Measurements from ENCODE around the gene RARS2.
"Not testable (repeated sequence)": the region's sequence is repeated elsewhere in the genome, so short reads cannot be mapped to it uniquely, and the experiment has no call there.

Gene RARS2, protein sequence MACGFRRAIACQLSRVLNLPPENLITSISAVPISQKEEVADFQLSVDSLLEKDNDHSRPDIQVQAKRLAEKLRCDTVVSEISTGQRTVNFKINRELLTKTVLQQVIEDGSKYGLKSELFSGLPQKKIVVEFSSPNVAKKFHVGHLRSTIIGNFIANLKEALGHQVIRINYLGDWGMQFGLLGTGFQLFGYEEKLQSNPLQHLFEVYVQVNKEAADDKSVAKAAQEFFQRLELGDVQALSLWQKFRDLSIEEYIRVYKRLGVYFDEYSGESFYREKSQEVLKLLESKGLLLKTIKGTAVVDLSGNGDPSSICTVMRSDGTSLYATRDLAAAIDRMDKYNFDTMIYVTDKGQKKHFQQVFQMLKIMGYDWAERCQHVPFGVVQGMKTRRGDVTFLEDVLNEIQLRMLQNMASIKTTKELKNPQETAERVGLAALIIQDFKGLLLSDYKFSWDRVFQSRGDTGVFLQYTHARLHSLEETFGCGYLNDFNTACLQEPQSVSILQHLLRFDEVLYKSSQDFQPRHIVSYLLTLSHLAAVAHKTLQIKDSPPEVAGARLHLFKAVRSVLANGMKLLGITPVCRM

DNA sequence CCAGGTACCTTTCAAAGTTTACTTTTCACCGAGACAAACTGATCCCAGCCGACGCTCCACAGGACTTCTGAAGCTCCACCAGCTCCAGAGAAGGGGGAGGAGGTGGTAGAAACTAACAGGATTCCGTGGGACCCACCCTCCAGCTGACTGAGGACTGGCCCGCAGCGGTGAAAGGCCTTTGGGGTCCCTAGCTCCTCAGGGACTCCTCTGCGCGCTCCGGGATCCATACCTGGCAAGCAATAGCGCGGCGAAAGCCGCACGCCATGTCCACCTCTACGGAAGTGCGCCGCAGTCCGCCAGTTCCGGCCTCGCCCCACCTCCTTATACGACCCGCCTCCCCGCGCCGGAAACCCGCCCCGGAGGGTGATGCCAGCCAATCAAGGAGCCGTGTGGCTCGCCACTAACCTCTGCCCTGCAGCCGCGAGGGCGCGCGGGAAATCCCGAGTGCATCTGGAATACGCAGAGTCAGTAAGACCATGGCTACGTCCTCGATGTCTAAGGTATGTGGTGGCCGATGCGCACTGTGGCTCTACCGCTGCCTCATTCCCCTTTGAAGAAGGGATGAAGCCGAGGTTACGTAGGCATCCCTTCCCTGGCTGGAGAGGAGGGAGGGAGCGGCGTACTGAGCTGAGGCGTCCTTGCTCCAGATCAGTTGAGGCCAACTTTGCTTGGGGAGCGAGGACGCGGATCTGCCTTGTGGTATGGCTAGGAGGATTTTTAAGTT lies at the start of gene RARS2, which contains the start of gene ORC3:
TSS of gene RARS2 (minus strand) at position 295 of the 724 bp plus-strand sequence. CDS start at position 265, 30 bp downstream.
TSS of gene ORC3 (plus strand) at position 443 of the 724 bp plus-strand sequence. CDS start at position 477, 34 bp downstream.
- peak; percentile 93 for DNase-seq (ENCODE audit: low read depth)

DNA sequence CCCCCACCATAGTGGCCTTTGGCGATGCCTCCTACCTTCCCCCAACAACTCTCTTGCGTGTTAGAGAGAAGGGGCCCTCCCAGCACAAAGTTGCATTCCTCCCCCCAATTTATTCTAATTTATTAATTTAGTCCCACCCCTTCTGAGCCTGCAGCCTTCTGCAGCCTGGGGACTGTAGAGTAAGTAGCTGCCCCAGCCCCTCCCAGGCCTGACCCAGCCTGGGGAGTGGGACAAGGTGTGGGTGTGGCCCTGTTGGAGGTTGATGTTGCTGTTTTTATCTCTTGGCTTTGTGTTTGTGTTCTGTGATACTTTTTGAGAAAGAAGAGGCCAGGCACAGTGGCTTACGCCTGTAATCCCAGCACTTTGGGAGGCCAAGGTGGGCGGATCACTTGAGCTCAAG lies 49.6 kb upstream of the RARS2 start:
- no peak for DNase-seq (ENCODE audit: low read depth)

DNA sequence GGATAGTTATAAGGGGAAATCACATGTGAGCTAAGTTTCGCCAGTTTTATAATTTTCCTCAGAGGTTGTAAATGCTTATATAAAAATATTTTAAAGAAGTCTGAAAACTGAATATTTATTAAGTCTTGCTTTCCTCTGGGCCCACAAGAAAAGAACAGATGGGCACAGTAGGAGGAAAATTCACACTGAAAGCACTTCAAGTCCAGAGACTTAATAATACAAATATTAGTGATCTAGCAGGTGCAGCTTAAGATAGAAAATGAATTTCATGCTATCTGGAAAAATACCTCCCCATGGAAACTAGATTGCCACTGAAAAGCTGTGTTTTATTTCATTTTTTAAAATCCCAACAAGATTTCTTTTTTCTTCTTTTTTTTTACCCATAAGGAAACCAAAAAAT lies 47.3 kb upstream of the RARS2 start:
- no peak for DNase-seq (ENCODE audit: low read depth)

DNA sequence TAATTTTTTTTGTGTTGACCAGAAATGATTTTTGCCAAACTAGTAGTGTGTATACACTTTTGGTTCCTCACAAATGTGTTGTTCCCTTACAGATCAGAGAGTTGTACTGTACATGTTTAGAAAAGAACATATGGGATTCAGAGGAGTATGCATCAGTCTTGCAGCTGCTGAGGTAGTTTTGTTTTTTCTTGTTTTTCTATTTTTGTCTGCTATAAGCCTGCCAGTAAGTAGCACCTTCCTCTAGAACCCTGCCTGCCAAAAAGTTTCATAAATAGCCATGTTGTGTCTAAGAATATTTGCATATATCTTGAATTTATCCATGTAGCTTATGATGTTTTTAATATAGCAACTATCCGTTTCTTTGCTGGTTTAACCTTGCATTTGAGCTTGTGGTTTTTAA lies 46.5 kb upstream of the RARS2 start:
- no peak for DNase-seq (ENCODE audit: low read depth)

DNA sequence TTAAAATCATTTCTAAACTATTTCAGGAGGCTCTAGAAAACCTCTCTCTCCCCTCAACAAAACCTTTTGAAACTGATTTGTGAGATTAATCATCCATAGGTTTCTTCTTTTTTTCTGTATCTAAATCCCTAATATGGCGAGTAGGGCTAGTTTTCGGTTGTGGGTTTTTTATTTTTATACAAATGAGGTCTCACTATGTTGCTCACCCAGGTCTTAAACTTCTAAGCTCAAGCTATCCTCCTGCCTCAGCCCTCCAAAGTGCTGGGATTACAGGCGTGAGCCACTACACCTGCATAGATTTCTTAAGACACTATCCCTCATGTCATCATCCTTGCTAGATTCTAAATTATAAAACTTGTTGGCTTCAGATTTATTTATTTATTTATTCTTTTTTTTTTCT lies 44.1 kb upstream of the RARS2 start:
- no peak for DNase-seq (ENCODE audit: low read depth)

DNA sequence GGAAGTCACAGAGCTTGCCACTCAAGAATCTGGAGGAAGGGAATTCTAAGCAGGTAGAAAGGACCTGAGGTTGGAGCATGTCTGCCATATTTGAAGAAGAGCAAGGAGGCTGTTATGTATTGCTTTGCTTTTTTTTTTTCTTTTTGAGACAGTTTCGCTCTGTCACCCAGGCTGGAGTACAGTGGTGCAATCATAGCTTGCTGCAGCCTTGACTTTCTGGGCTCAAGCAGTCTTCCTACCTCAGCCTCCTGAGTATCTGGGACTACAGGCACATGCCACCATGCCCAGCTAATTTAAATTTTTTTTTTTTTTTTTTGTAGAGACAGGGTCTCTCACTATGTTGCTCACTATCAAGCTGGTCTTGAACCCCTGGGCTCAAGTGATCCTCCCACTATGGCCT lies 41.0 kb upstream of the RARS2 start:
- DNase-seq (ENCODE audit: low read depth), result no peak

DNA sequence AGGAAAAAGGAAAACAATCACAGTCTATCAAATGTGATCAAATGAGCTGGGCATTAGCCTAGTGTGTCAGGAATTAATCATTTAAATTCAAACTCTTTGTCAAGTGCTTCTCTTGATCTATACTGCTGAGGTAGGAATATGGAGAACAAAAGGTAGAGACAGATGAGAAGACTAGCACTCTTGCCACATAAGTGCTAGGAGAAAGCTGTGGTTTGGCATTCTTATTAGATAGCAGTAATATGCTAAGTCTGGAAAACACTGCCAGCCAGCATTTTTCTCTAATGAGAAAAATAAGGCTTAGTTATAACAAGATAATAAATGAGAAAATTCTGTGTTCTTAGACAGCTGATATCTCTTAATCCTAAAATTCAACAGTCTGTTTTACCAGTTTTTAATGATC lies 39.1 kb upstream of the RARS2 start:
- no peak for DNase-seq (ENCODE audit: low read depth)

DNA sequence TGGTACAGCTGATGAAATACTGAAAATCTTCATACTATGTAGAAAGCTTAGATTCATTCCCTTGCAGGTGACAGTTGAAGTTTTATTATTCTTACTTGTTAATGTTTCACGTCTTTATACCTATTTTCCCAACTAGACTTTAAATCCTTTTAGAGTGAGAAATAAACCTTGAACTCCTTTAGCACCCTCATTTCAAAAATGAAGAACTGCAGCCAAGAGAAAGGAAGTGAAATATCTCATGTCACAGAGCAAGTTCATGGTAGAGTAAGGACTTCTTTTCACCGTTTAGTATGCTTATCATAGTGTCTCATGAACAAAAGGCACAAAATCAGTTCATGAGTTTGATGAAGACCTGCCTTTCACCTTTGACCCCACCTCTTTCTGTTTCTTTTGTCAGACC lies 38.6 kb upstream of the RARS2 start:
- no peak for DNase-seq (ENCODE audit: low read depth)

DNA sequence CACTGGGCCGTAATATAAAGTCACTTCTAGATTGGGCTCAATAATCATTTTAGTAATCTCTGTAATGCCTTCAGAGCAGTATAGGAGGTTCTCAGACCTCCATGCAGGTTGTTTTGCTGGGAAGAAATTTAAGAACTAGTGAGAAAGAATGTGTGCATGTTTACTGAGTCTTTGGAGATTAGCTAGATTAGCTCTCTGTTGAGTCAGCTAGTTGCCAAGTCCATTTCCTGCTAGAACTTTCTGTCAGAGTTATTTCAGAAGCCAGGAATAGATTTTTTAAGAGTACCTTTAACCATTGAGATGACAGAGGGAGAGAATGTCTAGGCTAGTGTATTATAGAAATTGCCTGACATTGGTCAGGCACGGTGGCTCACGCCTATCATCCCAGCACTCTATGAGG lies 33.5 kb upstream of the RARS2 start:
- no peak for DNase-seq (ENCODE audit: low read depth)

DNA sequence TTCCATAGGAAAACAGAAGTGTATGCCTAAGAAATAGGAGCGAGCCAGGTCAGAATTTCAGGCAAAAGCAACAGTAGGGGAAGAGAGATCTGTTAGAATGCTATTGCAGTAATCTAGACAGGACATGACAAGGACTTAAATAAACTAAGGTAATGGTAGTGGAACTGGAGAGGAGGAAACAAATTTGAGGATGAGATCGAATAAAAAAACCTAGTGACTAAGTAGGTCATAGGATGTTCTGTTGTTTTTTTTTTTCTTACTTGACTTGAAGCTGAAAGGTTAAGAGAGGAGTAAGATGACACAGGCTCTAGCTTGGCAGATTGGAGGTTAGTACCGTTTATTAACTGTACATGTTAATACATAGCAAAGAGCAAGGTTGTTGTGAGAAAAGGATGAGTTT lies 28.7 kb upstream of the RARS2 start:
- no peak for DNase-seq (ENCODE audit: low read depth)

DNA sequence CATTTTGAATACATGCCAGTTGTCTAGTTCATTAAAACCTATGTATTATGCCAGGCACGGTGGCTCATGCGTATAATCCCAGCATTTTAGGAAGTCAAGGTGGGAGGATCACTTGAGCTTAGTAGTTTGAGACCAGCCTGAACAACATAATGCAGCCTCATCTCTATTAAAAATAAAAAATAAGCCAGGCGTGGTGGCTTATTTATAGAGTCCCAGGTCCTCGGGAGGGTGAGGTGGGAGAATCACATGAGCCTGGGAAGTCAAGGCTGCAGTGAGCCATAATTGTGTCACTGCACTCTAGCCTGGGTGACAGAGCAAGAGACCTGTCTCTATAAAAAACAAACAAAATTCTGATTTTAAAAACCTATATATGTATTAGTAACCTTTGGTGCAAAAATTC lies 27.6 kb upstream of the RARS2 start:
- DNase-seq (ENCODE audit: low read depth), result no peak

DNA sequence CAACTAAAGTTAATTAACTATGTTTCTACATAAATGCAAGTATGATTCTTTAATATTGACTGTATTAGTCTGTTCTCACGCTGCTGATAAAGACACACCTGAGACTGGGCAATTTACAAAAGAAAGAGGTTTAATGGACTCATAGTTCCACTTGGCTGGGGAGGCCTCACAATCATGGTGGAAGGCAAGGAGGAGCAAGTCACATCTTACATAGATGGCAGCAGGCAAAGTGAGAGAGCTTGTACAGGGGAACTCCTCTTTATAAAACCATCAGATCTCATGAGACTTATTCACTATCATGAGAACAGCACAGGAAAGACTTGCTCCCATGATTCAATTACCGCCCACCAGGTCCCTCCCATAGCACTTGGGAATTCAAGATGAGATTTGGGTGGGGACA lies 23.2 kb upstream of the RARS2 start:
- DNase-seq (ENCODE audit: low read depth), result not testable (repeated sequence)

DNA sequence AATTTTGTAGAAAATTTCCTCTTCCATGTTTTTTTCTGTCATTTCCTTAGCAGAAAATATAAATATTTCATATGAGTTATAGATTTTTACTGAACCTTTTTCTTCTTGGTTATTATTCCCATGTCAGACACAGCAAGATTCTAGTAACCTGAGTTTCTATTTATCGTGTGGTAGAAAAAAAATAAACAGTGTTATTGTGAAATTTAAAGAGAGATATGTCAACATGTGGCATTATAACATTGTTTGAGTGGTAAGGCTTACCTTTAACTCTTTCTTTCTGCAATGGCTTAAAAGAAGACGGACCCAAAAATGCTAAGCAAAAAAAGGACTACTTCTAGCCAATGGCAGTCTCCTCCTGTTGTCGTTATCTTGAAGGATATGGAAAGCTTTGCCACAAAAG lies 19.0 kb upstream of the RARS2 start:
- DNase-seq (ENCODE audit: low read depth), result no peak

DNA sequence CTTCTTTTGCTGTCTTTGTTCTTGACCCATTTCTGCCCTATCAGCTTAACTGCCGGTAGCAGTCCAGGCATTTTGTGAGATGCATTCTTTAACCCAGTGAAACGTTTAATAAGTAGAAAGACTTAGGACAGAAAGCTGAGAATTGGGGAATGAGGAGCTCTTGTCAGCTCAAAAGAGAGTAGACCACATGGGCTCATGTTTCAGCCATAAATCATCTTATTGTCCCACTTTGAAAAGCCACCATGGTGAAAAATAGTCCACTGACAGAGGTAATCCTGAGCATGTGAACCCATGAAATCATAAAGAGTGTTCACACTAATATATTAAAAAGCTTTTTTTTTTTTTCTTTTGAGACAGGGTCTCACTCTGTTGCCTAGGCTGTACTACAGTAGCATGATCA lies 16.4 kb upstream of the RARS2 start:
- DNase-seq (ENCODE audit: low read depth), result no peak

DNA sequence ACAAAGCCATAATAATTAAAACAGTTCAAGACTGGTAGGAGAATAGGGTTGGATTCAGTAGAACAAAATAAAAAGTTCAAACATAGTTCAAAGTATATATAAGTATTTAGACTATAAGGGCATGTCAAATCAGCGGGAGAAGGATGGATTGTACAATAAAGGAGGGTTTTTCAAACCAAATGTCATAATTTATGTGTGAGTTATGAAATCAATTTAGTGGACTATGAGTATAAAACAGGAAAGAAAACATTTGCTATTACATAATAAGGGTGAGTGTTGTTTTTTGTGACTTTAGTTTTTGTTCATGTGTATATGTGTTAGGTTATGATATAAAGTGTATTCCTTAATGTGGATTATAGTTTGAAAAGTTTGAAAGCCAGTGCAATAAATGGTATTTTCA lies 10.8 kb upstream of the RARS2 start:
- no peak for DNase-seq (ENCODE audit: low read depth)

DNA sequence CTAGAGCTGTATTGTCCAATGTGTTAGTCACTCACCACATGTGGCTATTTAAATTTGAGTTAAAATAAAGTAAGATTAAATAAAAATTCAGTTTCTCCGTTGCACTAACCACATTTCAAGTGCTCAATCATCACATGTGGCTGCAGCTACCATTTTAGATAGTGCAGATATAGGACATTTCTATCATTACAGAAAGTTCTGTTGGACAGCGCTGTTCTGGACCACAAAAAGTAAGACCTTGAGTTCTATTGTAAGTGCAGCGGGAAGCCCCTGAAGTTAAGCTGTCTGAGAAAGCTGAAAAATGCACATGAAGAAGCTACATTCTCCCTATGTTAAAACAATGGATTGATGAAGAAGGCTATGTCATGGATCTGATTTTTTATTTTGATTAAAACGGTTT lies 1.2 kb upstream of the RARS2 start:
- DNase-seq (ENCODE audit: low read depth), result no peak

DNA sequence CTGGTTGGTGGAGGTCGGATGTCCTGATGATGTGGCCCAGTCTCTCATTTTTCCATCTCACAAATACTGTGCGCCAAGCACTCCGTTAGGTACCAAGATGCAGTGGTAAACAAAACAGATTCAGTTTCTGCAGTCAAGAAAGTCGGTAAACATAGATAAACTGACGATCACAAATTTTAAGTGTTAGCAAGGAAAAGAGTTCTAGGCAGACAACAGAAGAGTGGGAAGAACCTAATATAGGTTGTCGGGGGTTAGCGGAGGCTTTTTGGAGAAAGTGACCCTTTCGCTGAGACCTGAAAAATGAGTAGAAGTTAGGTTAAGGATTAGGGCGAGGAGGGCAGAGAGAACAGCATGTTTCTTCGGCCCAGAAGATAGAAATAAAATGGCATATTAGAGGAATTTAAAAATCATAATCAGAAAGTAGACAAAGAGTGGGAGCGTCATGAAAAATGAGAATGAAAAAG lies 662 bp upstream of the RARS2 start:
- no peak for DNase-seq (ENCODE audit: low read depth)

DNA sequence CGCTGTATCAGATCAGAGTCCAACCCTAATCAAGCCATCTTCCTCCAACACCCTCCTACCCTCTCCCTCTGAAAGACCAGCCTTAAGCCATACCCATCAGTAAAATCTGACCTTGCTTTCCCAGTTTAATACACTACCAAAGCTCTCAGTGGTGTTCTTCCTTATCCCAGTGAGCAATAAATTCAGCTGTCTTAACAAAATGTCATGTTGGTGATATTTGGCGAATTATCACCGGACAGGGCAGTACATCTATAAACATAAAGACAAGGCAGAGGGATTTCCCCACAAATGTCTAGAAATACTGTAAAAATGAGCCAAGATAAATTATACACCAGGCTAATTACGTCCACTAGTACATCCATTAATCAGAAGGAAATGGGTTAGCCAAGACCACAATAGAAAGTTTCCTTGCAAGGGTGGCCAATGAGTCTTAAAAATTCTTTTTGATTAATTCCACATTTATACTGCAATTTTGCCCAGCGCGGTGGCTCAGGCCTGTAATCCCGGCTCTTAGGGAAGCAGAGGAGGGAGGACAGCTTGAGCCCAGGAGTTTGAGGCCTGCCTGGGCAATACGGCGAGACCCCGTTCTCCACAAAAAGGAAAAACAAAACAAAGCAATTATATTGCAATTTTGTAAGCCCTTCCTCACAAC lies 905 bp downstream of the RARS2 start:
- no peak for DNase-seq (ENCODE audit: low read depth)

DNA sequence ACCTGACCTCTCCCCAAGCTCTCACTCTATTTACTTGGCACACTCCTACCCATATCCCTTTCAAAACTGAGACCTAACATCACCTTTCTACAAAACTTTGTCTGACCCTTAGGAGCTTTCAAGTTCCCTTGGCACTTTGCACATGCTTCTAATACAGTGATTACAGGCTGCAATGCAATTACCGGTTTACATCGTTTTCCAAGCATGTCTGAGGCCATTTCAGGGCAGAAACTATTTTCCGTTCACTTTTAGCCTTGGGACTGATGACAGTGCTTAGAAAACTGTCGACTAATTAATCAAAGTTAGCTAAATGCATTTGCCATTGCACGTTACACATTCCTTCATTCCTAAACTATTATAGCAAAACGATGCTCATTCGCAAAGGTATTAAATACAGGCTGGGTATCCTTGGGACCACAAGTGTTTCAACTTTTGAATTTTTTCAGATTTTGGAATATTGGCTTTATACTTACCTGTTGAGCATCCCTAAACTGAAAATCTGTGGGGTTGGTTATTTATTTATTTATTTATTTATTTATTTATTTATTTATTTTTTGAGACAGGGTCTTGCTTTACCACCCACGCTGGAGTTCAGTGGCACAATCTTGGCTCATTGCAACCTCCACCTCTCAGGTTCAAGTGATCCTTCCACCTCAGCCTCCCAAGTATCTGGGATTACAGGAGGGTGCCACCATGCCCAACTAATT lies 3.3 kb downstream of the RARS2 start:
- DNase-seq (ENCODE audit: low read depth), result no peak

DNA sequence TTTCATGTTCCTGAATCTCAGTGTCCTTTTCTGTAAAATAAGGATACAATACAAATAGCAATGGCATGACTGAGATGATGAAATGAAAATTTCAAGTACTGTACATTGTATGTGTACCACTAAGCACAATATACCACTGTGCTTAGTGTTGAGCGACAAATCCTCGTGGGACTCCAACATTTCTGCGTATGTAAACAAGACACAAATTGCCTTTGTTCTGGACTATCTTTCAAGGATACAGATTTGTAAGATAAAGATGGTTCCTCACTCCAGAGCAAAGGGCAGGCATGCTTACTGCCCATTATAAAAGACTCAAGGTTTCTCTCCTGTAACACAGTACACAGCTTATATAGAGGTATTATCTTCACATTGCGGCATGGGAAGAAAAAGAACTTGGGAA lies 6.0 kb downstream of the RARS2 start:
- no peak for DNase-seq (ENCODE audit: low read depth)

DNA sequence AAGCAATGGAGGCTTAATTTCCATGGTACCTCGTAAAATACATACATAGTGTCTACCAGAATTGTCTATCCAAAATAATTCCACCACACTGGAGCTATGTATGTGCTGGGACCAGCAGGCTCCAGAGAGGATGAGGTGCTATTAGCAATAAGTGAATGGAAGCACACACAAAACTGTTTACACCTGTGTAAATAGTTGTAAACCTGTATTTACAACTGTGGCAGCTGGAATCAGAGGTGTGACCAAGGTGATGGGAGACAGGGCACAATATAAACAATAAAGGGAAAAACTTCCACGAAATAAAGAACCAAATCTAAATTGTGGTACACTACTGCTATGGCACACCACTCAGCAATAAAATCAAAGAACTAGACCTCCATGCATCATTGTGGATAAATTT lies 14.4 kb downstream of the RARS2 start:
- no peak for DNase-seq (ENCODE audit: low read depth)

DNA sequence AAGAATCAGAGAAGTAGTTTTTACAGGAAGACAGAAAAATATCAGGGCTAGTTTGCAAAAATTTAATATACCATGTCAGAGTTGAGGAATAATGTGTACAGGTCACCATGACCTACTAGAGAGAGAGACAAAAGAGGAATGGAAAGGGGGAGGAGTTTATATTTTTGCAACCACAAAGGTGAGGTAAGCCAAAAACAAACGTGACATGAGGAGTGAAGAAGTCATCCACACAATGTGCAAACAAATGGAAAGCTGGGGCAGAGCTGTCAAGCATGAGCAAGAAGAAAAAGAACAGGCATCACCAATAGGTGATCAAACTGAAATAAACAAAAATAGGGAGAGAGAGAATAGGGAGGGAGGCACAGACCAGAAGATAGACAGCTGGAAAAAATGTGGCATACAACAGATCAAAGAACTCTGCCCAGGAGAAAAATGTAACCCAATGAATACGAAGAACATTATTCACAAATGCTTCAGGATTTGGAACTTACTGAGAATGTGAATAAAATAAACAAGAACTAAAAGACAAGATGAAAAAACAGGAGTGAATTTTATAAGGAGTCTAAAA lies 15.5 kb downstream of the RARS2 start:
- DNase-seq (ENCODE audit: low read depth), result no peak

Measured in activated T-helper 9 cell treated with anti-CD3 and anti-CD28 coated beads, Interleukin-2, amount 50 U/mL, for 16 hours (primary cell).